Renal cortex interstitium (tissue), 11 donors: ENCODE measurements around the gene ARL5C. TPM values are rescaled to one million over a fixed set of nuclear protein-coding genes. Genes with fewer than 3 reads are reported as not detected.
"Not testable (repeated sequence)": the region's sequence is repeated elsewhere in the genome, so short reads cannot be mapped to it uniquely, and the experiment has no call there.

Source experiments
- DNase-seq, 11 donors: peaks; one replicate each; pipeline ENCODE4 v3.0.0-alpha.2; 2013; ENCODE audit warnings: low read depth in 9 of 11, low spot score in 4 of 11; ENCODE audit errors: extremely low read depth in 1 of 11
- polyA plus RNA-seq, 3 donors: library from polyadenylated mRNA; unstranded; fragments of 120-200 nt; gene quantifications; one replicate each; pipeline ENCODE4 v1.2.1, GENCODE V29; 2013; ENCODE audit not compliant: insufficient read length in 3 of 3

Gene ARL5C
- polyA plus RNA-seq, 3 donors, result 0.17 to 0.50 (median 0.44) TPM

GRCh38 chr17:39150104-39150634, 15.8 kb downstream of the ARL5C start:
- DNase-seq, result no peak

GRCh38 chr17:39147221-39148185, 18.5 kb downstream of the ARL5C start:
- no peak for DNase-seq

- DNase-seq, result no peak
Measured at GRCh38 chr17:39146273-39146672, 19.7 kb downstream of the ARL5C start.

- DNase-seq, result no peak
Measured at GRCh38 chr17:39145143-39145542, 20.8 kb downstream of the ARL5C start.

- DNase-seq, result no peak
Measured at GRCh38 chr17:39144416-39144840, 21.5 kb downstream of the ARL5C start.

GRCh38 chr17:39143552-39144093, 22.3 kb downstream of the ARL5C start:
- no peak for DNase-seq

GRCh38 chr17:39141915-39142664, 23.9 kb downstream of the ARL5C start:
- no peak for DNase-seq

GRCh38 chr17:39141294-39141693, 24.7 kb downstream of the ARL5C start:
- DNase-seq, result no peak

GRCh38 chr17:39139561-39139960, 26.4 kb downstream of the ARL5C start:
- DNase-seq, result no peak

- no peak for DNase-seq
Measured at GRCh38 chr17:39139161-39139511, 26.8 kb downstream of the ARL5C start.

- DNase-seq, result no peak
Measured at GRCh38 chr17:39138431-39139160, 27.4 kb downstream of the ARL5C start.

GRCh38 chr17:39134878-39135277, 31.1 kb downstream of the ARL5C start:
- no peak for DNase-seq

GRCh38 chr17:39132192-39132610, 33.8 kb downstream of the ARL5C start:
- DNase-seq, result no peak

GRCh38 chr17:39131616-39132015, 34.3 kb downstream of the ARL5C start:
- no peak for DNase-seq

GRCh38 chr17:39130205-39130604, 35.8 kb downstream of the ARL5C start:
- no peak for DNase-seq

- DNase-seq, result not testable (repeated sequence)
Measured at GRCh38 chr17:39129544-39129943, 36.4 kb downstream of the ARL5C start.

GRCh38 chr17:39126436-39126835, 39.5 kb downstream of the ARL5C start:
- no peak for DNase-seq

- no peak for DNase-seq
Measured at GRCh38 chr17:39125143-39125875, 40.7 kb downstream of the ARL5C start.
